GM18907 (cell line): ENCODE measurements around the gene MRPL12.
"Not testable (repeated sequence)": the region's sequence is repeated elsewhere in the genome, so short reads cannot be mapped to it uniquely, and the experiment has no call there.

Experiments used
- ATAC-seq: cut with Tn5 transposase; IDR thresholded peaks from one replicate; pipeline ENCODE4 v1.9.1; 2021; ENCODE audit warnings: mild to moderate bottlenecking, moderate library complexity; ENCODE audit not compliant: unreplicated experiment

Gene MRPL12

GRCh38 chr17:81702934-81703746 lies at the start of gene MRPL12:
Gene MRPL12 (plus strand): TSS chr17:81703367. CDS start chr17:81703502, 135 bp downstream.
- ATAC-seq = peak; percentile 72

- no peak for ATAC-seq
Measured at GRCh38 chr17:81655378-81656117, 47.6 kb upstream of the MRPL12 start.

- no peak for ATAC-seq
Measured at GRCh38 chr17:81656118-81656743, 46.9 kb upstream of the MRPL12 start, which contains the start of gene PDE6G. Gene PDE6G (minus strand): TSS chr17:81656542. CDS start chr17:81653305, 3,237 bp downstream.

- no peak for ATAC-seq
Measured at GRCh38 chr17:81656835-81657234, 46.3 kb upstream of the MRPL12 start.

GRCh38 chr17:81659038-81659437 lies 44.1 kb upstream of the MRPL12 start:
- ATAC-seq = no peak

- ATAC-seq = no peak
Measured at GRCh38 chr17:81660441-81660840, 42.7 kb upstream of the MRPL12 start.

- no peak for ATAC-seq
Measured at GRCh38 chr17:81662002-81662401, 41.2 kb upstream of the MRPL12 start.

GRCh38 chr17:81664051-81664470 lies 39.1 kb upstream of the MRPL12 start:
- no peak for ATAC-seq

GRCh38 chr17:81665205-81666091 lies 37.7 kb upstream of the MRPL12 start:
- peak; percentile 9 for ATAC-seq

GRCh38 chr17:81666092-81666341 lies 37.1 kb upstream of the MRPL12 start:
- ATAC-seq = no peak

- ATAC-seq = peak; percentile 90
Measured at GRCh38 chr17:81666342-81667191, 36.6 kb upstream of the MRPL12 start, which contains the start of the genes CCDC137 and OXLD1. Gene CCDC137 (plus strand): TSS chr17:81666737. CDS start chr17:81666767, 30 bp downstream. Gene OXLD1 (minus strand): TSS chr17:81666605. CDS start chr17:81666577, 28 bp downstream.

- ATAC-seq = no peak
Measured at GRCh38 chr17:81667754-81668153, 35.4 kb upstream of the MRPL12 start.

GRCh38 chr17:81672504-81672903 lies 30.7 kb upstream of the MRPL12 start:
- ATAC-seq = no peak

GRCh38 chr17:81672954-81673353 lies 30.2 kb upstream of the MRPL12 start:
- no peak for ATAC-seq

GRCh38 chr17:81673561-81674258 lies 29.5 kb upstream of the MRPL12 start:
- no peak for ATAC-seq

- ATAC-seq = not testable (repeated sequence)
Measured at GRCh38 chr17:81675515-81676221, 27.5 kb upstream of the MRPL12 start.

GRCh38 chr17:81676906-81677305 lies 26.3 kb upstream of the MRPL12 start:
- no peak for ATAC-seq

- ATAC-seq = no peak
Measured at GRCh38 chr17:81680150-81680549, 23.0 kb upstream of the MRPL12 start.
